ENCODE measurements around the gene DCC. TPM values are rescaled to one million over a fixed set of nuclear protein-coding genes. Genes with fewer than 3 reads are reported as not detected.

DCC gene
- total RNA-seq, 3 donors from 2014 or later (not counting 1 experiment from before 2014, with no cell fraction given), result not detected

DNA sequence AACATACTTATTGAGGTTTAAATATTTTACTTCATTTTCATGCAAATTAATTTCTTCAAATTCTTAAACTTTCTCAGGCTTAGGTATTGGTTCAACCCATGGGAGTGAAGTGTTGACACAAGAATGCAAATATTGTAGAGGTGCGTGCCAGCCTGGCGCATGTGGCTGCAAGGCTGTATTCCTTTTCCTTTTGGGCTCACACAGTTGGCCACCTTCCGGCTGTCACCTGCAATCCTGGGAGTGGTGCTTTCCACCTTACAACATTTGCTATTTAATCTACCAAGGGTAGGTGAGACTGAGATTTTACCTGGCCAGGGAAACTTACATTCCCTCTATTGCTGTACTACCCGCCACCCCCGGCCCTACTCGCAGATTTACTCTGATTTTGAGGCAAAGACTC is 141.1 kb downstream of the DCC start:
- Mint-ChIP-seq H3K9me3 (peaks cover 10 to 12% of the 10 kb centered on the region in 2 donors), H3K4me1 (no peaks in the 10 kb centered on the region), H3K36me3 (no peaks in the 10 kb centered on the region), H3K27ac (no peak overlapping the region), H3K27me3 (ENCODE audit: low read depth in 2 of 2) (no peaks in the 10 kb centered on the region), H3K4me3 (no peak overlapping the region)
- no peaks in the 10 kb centered on the region for H3K27me3 ChIP-seq (ENCODE audit: control insufficient read depth, insufficient read depth, low read length)
- H3K4me1 ChIP-seq (ENCODE audit: control insufficient read depth, insufficient read depth, low read length), result no peaks in the 10 kb centered on the region
- no peak for ATAC-seq
- 92% methylated on average over 6 of the region's 6 CpGs for WGBS (ENCODE audit: insufficient coverage)
- DNase-seq, result no peak
- H3K9me3 ChIP-seq (ENCODE audit: control insufficient read depth, insufficient read depth, low read length), result no peaks in the 10 kb centered on the region
- no peaks in the 10 kb centered on the region for H3K36me3 ChIP-seq (ENCODE audit: control insufficient read depth, insufficient read depth, low read length)
- H3K4me3 ChIP-seq (ENCODE audit: low read length), result no peak overlapping the region
- TF ChIP-seq, protein P1, sequence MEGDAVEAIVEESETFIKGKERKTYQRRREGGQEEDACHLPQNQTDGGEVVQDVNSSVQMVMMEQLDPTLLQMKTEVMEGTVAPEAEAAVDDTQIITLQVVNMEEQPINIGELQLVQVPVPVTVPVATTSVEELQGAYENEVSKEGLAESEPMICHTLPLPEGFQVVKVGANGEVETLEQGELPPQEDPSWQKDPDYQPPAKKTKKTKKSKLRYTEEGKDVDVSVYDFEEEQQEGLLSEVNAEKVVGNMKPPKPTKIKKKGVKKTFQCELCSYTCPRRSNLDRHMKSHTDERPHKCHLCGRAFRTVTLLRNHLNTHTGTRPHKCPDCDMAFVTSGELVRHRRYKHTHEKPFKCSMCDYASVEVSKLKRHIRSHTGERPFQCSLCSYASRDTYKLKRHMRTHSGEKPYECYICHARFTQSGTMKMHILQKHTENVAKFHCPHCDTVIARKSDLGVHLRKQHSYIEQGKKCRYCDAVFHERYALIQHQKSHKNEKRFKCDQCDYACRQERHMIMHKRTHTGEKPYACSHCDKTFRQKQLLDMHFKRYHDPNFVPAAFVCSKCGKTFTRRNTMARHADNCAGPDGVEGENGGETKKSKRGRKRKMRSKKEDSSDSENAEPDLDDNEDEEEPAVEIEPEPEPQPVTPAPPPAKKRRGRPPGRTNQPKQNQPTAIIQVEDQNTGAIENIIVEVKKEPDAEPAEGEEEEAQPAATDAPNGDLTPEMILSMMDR (IDR thresholded peaks at IDR 0.05), result no peak
- no peak overlapping the region for H3K27ac ChIP-seq (ENCODE audit: low read length)
- intact Hi-C loops (cut with micrococcal nuclease), result no loop called here

GRCh38 chr18:52484977-52485376 is 145.0 kb downstream of the DCC start:
- no peak for ATAC-seq
- DNase-seq, result no peak
- Mint-ChIP-seq H3K27me3 (ENCODE audit: low read depth in 2 of 2) (no peaks in the 10 kb centered on the region), H3K4me3 (no peak overlapping the region), H3K27ac (no peak overlapping the region), H3K4me1 (no peaks in the 10 kb centered on the region), H3K9me3 (peaks cover 10% of the 10 kb centered on the region in 2 donors), H3K36me3 (no peaks in the 10 kb centered on the region)
- no peaks in the 10 kb centered on the region for H3K9me3 ChIP-seq (ENCODE audit: control insufficient read depth, insufficient read depth, low read length)
- no peaks in the 10 kb centered on the region for H3K27me3 ChIP-seq (ENCODE audit: control insufficient read depth, insufficient read depth, low read length)
- intact Hi-C loops (cut with micrococcal nuclease), result no loop called here
- WGBS (ENCODE audit: insufficient coverage), result 62% methylated on average over 2 of the region's 2 CpGs
- H3K4me3 ChIP-seq (ENCODE audit: low read length), result no peak overlapping the region
- no peak overlapping the region for H3K27ac ChIP-seq (ENCODE audit: low read length)
- TF ChIP-seq, protein P1 (IDR thresholded peaks at IDR 0.05), result no peak
- no peaks in the 10 kb centered on the region for H3K4me1 ChIP-seq (ENCODE audit: control insufficient read depth, insufficient read depth, low read length)
- no peaks in the 10 kb centered on the region for H3K36me3 ChIP-seq (ENCODE audit: control insufficient read depth, insufficient read depth, low read length)

- no peaks in the 10 kb centered on the region for H3K27me3 ChIP-seq (ENCODE audit: control insufficient read depth, insufficient read depth, low read length)
- no peaks in the 10 kb centered on the region for H3K36me3 ChIP-seq (ENCODE audit: control insufficient read depth, insufficient read depth, low read length)
- DNase-seq (no peak), ATAC-seq (no peak)
- H3K4me1 Mint-ChIP-seq, result no peaks in the 10 kb centered on the region
- no peaks in the 10 kb centered on the region for H3K36me3 Mint-ChIP-seq
- H3K9me3 ChIP-seq (ENCODE audit: control insufficient read depth, insufficient read depth, low read length), result no peaks in the 10 kb centered on the region
- H3K27me3 Mint-ChIP-seq (ENCODE audit: low read depth in 2 of 2), result no peaks in the 10 kb centered on the region
- WGBS (ENCODE audit: insufficient coverage), result 93% methylated on average over 6 of the region's 6 CpGs
- H3K27ac Mint-ChIP-seq, result no peak overlapping the region
- H3K4me1 ChIP-seq (ENCODE audit: control insufficient read depth, insufficient read depth, low read length), result no peaks in the 10 kb centered on the region
- TF ChIP-seq, protein P1 (IDR thresholded peaks at IDR 0.05), result no peak
- H3K4me3 Mint-ChIP-seq, result no peak overlapping the region
- H3K4me3 ChIP-seq (ENCODE audit: low read length), result no peak overlapping the region
- intact Hi-C loops (cut with micrococcal nuclease), result no loop called here
- H3K9me3 Mint-ChIP-seq, result peaks cover 10% of the 10 kb centered on the region in 2 donors
- no peak overlapping the region for H3K27ac ChIP-seq (ENCODE audit: low read length)
Observed at GRCh38 chr18:52486052-52486451, 146.1 kb downstream of the DCC start.
